Cardiac muscle cell (in vitro differentiated cells and primary cell): ENCODE data around the gene RCOR1. TPM values are rescaled to one million over a fixed set of nuclear protein-coding genes. Genes with fewer than 3 reads are reported as not detected.

Experiments used
- DNase-seq, 2 donors: peaks; one replicate each; pipeline versions ENCODE4 v3.0.0 to v3.0.0-alpha.2; 2010 to 2017; ENCODE audit warnings: low read depth in 1 of 2, low spot score in 1 of 2
- H3K27ac ChIP-seq: fragments of 200-600 bp; sonication (generic); 2 replicates; pipeline ENCODE4 v1.5.1; 2016
- H3K27me3 ChIP-seq: fragments of 200-600 bp; sonication (generic); 2 replicates; pipeline ENCODE4 v1.6.0; 2016; ENCODE audit warnings: control low read depth
- H3K36me3 ChIP-seq: fragments of 200-600 bp; sonication (generic); 2 replicates; pipeline ENCODE4 v1.5.1; 2016; ENCODE audit warnings: control low read depth
- H3K4me1 ChIP-seq: fragments of 200-600 bp; sonication (generic); 2 replicates; pipeline ENCODE4 v1.8.1; 2017; ENCODE audit warnings: low read depth, mild to moderate bottlenecking, mixed run types
- H3K4me3 ChIP-seq: fragments of 200-600 bp; sonication (generic); 2 replicates; pipeline ENCODE4 v1.5.1; 2016; ENCODE audit warnings: mild to moderate bottlenecking
- H3K9me3 ChIP-seq: fragments of 200-600 bp; sonication (generic); 2 replicates; pipeline ENCODE4 v1.5.1; 2017; ENCODE audit warnings: low read depth, mild to moderate bottlenecking, control low read depth
- CTCF ChIP-seq: IDR thresholded peaks from 2 replicates; pipeline ENCODE4 v1.5.1; 2012; ENCODE audit warnings: low read depth, mild to moderate bottlenecking, low read length
- polyA plus RNA-seq: library from polyadenylated mRNA; unstranded; fragments of >200 nt; fragmentation: Nextera tagmentation; extraction: Ambion mirVana; gene quantifications from 2 replicates; pipeline ENCODE4 v1.2.1, GENCODE V29; 2016
- total RNA-seq: library from RNA; depleted of rRNA; stranded (reverse); fragments of >200 nt; gene quantifications from 2 replicates; pipeline ENCODE4 v1.2.3, GENCODE V29; 2016

Gene RCOR1
- total and polyA plus RNA-seq, 2 experiments from 2014 or later: 5.3 to 17.0 TPM

GRCh38 chr14:102726191-102726949, 133.9 kb downstream of the RCOR1 start:
- Histone ChIP-seq H3K36me3 (peaks cover 28% of the 10 kb centered on the region), H3K9me3 (no peaks in the 10 kb centered on the region)
- TF ChIP-seq CTCF: no peak

GRCh38 chr14:102727336-102728095, 135.1 kb downstream of the RCOR1 start:
- no peak for TF ChIP-seq CTCF
- Histone ChIP-seq H3K27me3 (no peaks in the 10 kb centered on the region), H3K27ac (peak overlapping the region; percentile 41), H3K9me3 (no peaks in the 10 kb centered on the region), H3K36me3 (peaks cover 17% of the 10 kb centered on the region), H3K4me1 (peaks cover 15% of the 10 kb centered on the region), H3K4me3 (no peak overlapping the region)
- peak in 1 of 2 donors; percentile 14 for DNase-seq

More at GRCh38 chr14:102726191-102726949, 133.9 kb downstream of the RCOR1 start:
- no peak for DNase-seq
- Histone ChIP-seq H3K4me1 (peaks cover 15% of the 10 kb centered on the region), H3K4me3 (no peak overlapping the region), H3K27me3 (no peaks in the 10 kb centered on the region), H3K27ac (no peak overlapping the region)

- DNase-seq: no peak
- Histone ChIP-seq H3K27me3 (no peaks in the 10 kb centered on the region), H3K27ac (no peak overlapping the region), H3K36me3 (peaks cover 7% of the 10 kb centered on the region), H3K4me3 (no peak overlapping the region), H3K9me3 (no peaks in the 10 kb centered on the region), H3K4me1 (peaks cover 15% of the 10 kb centered on the region)
- TF ChIP-seq CTCF: no peak
These were observed 136.1 kb downstream of the RCOR1 start for GRCh38 chr14:102728501-102728900.

- peaks cover 2% of the 10 kb centered on the region for H3K36me3 ChIP-seq
- no peak overlapping the region for H3K4me3 ChIP-seq
- H3K9me3 ChIP-seq: no peaks in the 10 kb centered on the region
- no peak for DNase-seq
- H3K27ac ChIP-seq: no peak overlapping the region
- peaks cover 15% of the 10 kb centered on the region for H3K4me1 ChIP-seq
- H3K27me3 ChIP-seq: no peaks in the 10 kb centered on the region
- TF ChIP-seq CTCF: no peak
These were observed 136.8 kb downstream of the RCOR1 start for GRCh38 chr14:102729268-102729667.

GRCh38 chr14:102729825-102730224, 137.4 kb downstream of the RCOR1 start:
- no peak for DNase-seq
- Histone ChIP-seq H3K4me1 (peaks cover 15% of the 10 kb centered on the region), H3K9me3 (no peaks in the 10 kb centered on the region), H3K27ac (no peak overlapping the region), H3K4me3 (no peak overlapping the region), H3K27me3 (no peaks in the 10 kb centered on the region), H3K36me3 (peaks cover 2% of the 10 kb centered on the region)
- no peak for TF ChIP-seq CTCF
